ENCODE measurements around the gene KRT77.

Gene KRT77

DNA sequence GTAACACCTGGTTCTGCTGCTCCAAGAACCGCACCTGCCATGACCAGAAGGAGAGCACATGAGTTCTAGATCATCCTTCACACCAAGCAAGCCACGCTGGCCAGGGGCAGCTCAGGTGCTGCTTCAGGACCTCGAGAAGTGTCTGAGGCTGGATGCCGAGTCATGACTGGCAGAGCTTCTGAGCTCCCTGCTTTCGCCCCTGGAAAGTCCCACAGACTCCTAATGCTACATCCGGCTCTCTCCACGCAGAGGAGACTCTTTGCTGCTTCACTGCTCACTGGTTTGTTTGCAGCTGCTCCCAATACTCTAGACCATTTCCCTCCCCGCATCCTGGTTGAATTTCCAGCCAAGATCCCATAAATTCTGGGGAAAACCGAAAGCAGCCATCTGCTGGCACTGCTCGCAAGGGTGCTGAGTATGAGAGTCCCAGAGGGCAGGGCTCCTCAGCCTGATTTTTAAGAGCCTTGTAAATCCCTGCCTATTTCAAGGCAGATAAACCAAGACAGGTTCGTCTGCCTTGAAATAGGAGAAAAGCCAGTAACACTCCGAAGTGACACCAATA, 52.7 kb downstream of the KRT77 start:
- no peak for DNase-seq

- no peak for DNase-seq
Measured at GRCh38 chr12:52649066-52649465, 54.3 kb downstream of the KRT77 start.

- no peak for DNase-seq
Measured at GRCh38 chr12:52648012-52648550, 55.2 kb downstream of the KRT77 start.

DNA sequence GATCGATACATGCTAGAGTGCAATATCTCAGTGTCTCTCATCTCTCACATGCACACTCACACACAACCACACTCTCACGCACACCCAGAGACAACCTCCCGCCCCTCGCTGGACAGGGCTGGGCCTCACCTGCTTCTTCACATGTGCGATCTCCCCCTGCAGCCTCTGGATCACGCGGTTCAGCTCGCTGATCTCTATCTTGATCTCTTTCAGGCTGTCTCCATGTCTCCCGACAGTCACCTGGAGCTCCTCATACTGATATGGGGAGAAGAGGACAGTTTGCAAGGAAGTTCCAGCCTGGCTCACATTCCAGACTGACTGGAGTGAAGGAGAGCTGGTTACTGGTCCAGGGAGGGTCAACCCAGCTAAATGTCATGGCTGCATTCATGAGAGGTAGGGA, 55.7 kb downstream of the KRT77 start:
- DNase-seq = no peak

GRCh38 chr12:52646613-52647012, 56.7 kb downstream of the KRT77 start:
- DNase-seq = no peak

- no peak for DNase-seq
Measured at GRCh38 chr12:52645982-52646381, 57.3 kb downstream of the KRT77 start.

DNA sequence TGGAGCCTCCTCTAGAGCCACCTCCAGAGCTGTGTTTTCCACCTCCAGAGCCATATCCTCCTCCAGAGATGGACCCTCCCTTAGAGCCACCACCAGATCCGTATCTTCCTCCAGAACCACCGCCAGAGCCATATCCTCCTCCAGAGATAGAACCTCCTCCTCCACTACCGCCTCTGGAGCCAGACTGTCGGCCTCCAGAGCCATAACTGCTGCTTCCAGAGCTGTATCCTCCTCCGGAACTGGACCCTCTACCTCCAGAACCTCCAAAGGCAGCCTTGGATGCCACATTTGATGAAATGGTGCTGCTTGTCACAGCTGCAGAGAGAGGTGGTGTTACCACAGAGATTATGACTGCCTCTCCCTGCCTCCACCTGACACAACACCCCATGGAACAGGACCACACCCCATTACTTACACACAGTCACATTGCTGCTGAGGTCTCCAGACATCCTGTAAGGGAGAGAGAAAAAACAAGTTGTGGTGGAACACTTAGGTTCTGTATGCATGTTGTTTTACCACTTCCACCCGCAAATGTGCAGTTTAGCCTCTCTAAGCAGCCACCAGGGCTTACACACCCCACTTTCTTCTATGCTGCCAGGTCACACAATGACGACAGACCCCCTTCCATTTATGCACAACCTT, 58.1 kb downstream of the KRT77 start:
- no peak for DNase-seq

GRCh38 chr12:52644078-52644415, 59.3 kb downstream of the KRT77 start:
- no peak for DNase-seq

DNA sequence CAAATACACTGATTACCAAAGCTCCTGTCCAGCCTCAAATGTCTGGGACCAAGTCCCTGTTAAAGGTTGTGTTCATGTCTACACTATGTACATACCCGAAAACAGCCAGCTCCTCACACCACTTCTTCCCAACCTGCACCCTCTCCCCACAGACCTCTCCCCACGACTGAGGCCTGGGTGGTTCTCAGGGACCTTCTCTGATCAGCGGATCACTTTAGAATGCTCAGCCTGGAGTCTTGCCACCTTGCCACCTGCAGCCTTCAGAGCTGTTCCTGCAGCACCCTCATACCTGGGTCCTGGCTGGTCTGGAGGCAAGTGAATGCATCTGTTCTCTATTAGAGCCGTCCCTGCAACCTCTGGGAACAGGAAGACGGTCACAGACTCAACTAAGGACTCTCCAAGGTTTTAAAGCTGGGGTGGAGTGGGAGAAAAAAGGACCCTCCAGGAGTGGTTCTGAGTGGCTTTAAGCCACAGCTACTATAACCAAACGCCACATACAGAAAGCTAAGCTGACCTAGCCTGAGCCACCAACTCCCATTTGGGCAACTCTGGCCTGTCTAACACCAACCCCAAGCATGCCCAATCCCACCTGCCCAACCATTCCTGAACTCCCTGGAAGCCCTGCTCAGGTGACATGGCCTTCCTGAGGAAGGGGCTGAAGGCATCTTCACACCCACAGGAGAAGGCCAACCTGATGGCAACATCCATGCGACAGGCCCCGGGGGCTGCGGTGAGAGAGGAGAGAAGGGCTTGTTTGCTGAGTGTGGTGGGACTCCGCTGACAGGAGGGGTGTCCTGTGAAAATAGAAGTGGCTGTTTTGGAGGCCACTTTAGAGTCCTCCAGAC, 59.9 kb downstream of the KRT77 start:
- no peak for DNase-seq

DNA sequence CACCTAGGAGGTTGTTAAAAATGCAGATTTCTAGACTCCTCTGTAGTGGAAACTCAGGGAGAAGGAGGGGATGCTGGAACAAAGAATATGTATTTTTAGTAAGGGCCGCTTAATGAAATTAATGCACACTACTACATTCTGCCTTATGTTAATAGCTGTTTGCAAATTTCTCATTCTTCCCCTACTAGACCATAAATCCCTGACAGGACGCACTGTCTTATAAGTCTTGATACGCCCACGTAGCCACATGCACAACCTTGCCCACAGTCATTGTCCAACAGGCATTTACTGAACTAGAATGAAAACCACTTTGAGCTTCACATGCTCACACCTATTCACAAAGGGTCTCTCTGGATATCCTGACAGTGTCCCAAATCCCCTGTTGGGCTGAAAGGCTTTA, 61.9 kb downstream of the KRT77 start:
- no peak for DNase-seq

All from midbrain (tissue), 1 donor.